HG02840 (cell line): ENCODE results near the gene TMEM273.

ENCODE experiments used
- ATAC-seq: cut with Tn5 transposase; IDR thresholded peaks from one replicate; pipeline ENCODE4 v1.9.1; 2021; ENCODE audit warnings: mild to moderate bottlenecking, moderate library complexity, moderate number of reproducible peaks; ENCODE audit not compliant: unreplicated experiment, low FRiP score

The TMEM273 gene

DNA sequence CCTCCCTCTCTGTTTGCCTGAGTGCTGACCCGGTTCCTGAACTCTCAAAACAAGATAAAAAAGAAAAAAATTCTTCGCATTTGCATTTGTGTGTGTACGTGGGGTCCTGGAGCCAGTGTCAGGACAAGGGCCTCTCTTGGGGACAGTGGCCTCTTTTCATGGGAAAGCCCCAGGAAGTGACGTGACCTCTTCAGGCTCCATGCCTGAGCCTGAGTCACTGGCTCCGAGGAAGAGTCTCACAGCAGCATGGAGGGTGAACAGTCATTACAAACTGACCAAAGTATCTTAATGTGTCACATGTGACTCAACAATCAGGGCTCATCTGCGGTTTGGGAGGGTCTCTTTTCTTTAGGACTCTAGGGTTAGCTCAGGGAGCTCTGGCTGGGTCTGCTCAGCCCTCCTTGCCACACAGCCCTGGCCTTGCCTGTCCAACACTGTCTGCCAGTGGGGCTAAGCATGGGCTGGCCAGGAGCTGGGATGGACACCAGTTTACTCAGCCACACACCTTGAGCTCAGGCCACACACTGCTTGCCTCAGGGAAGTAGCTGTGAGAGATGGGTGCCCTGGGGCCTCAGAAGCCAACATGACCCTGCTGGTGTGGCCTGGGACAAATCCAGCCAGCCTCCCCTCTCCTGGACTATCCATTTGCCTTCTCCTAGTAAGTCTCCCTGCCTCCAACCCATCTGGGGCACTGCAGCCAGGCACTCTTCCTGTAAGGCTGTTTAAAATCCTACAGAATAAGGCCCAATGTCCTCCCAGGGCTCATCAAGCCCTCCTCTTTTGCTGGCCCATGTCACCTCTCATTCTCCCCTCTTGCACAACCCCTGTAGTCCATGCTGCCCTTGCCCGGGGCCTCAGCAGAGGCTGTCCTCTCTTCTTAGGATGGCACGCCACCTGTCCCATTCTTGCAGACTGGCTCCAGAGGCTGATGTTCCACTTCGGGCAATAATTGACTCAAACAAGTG, 10.5 kb downstream of the TMEM273 start:
- ATAC-seq, result peak; percentile 63

GRCh38 chr10:49176310-49177268, 11.6 kb downstream of the TMEM273 start:
- ATAC-seq, result no peak

DNA sequence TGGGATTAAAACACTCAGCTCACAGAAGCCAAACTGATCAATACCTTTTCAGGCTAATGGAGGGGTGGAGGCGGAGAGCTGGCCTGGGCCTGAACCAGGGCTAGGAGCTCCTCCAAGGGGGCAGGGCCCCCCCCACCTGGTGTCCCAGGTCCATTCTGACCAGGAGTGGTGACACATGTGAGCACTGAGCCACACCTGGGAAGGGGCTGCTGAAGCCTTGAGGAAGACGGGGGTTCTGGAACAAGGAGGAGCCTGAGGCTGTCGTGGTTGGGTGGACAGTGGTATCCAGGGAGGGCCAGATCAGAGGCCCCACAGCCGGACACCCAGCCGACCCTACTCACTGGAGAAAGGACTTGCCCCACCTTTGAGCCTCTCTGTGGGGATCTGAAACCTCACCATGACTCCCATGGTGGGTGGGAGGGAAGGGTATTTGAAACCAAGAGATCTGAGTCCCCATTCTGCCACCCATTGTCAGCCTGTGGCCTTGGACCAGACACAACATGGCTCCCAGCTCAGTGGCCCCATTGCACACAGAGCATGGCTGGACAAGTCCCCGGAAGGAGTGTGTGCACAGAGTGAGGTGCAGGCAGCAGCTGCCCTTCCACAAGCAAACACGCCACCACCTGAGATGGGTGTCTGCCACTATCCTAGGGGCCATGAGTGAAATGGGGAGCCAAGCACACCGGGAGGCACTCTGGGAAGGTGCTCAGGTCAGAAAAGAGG, 12.4 kb downstream of the TMEM273 start:
- no peak for ATAC-seq

DNA sequence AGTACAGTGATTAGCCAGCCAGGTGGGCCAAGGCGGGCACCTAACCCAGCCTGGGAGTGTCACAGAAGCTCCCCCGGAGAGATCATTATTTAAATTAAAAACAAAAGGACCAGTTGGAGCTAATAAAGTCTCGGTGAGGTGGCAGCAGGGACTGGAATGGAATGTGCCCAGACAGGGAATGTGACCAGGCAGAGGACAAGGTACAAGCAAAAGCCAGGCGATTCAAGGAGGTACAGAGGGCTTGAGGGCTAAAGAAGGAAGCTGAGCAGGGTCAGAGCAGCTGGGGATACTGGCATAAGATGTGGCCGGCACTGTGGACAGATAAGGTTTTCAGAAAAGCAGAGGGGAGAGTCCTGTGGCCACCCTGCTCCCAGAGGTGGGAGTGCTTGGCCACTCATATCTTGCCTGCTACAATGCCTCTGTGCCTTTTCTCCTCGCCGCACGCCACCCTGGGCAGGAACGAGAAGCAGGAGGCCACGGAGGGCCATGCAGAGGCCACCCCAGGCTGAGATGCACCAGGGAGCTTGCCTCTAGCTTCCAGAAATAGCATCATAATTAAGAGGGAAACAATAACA, 13.2 kb downstream of the TMEM273 start:
- ATAC-seq, result no peak

DNA sequence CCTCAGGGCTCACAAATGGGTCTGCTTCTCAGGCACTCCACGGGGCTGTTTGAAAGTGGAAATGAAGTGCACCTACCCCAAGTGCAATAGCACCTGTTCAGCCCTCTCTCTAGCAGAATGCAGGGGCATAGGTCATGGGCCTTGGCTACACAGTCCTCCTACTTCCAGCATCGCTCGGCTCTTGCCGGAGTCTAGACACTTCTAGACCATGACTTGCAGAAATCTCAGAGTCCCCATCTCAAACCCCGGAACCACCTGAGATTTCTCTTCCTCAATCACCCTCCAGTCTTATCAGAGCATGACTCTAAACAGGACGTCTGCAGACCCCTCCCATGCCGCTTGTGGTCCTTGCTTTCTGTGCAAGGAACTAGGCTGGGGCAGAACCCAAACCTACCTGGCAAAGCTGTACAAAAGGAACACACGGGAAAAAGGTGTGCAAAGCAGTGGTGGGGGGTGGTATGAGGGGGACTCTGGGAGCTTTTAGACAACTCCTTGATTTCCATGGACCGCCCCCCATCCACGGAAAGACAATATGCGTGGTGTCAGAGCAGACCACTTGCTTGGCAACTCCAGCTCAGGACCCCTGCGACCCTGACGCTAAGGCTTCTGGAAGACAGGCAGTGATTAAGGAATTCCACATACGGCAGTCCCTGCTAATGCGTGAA, 13.8 kb downstream of the TMEM273 start:
- no peak for ATAC-seq

- no peak for ATAC-seq
Measured at GRCh38 chr10:49173853-49174252, 14.3 kb downstream of the TMEM273 start.

GRCh38 chr10:49173201-49173772, 14.9 kb downstream of the TMEM273 start:
- no peak for ATAC-seq

GRCh38 chr10:49172777-49173132, 15.4 kb downstream of the TMEM273 start:
- no peak for ATAC-seq

GRCh38 chr10:49172061-49172776, 16.0 kb downstream of the TMEM273 start:
- no peak for ATAC-seq

- ATAC-seq, result no peak
Measured at GRCh38 chr10:49171326-49172060, 16.7 kb downstream of the TMEM273 start.

DNA sequence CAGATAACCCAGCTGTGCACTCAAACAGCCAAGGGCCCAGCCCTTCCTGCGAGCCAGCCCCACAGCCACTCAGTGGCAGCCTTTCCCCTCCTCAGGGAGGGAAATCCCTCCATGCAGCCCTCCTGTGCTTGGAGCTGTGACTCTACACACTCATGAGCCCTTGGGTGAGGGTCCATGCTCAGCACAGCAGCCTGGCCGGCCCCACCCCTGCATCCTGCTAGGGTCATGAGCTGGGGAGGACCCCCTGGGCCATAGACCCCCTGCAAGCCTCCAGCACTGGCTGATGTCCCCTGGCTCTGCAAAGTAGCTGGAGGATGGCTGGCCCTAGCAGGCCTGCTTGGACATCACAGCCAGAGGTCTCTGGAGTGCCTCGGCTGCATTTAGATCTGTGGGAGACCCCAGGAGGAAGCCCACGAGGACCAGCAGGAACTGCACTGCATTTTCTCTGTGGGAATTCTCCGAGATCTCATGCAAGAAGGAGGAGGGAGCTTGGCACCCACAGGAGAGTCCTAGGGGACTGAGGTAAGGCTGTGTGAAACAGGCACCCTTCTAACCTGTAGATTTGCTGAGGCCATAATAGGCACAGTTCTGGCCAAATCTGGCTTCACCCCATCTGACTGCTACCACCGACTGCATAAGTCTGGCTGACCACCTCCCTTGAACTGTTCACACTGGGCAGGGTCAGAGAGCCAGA, 17.4 kb downstream of the TMEM273 start:
- no peak for ATAC-seq

DNA sequence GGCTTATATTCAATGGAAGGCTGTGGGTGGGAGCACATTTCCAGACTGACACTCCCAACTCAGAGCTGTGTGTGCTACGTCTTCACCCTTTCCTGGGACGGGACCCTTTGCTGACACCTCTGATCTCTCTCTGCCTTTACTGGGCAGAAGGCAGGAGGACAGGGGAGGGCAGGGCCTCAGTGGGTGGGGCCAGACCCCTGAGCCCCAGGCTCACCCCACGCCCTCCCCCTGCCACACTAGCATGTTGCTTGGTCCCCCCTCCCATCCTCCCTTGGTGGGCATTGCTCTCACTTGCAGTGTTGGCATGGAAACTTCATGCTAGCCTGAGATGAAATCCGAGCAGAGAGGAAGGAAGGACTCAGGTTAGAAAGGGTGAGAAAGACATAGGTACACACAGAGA, 18.4 kb downstream of the TMEM273 start:
- no peak for ATAC-seq

GRCh38 chr10:49168831-49169500, 19.2 kb downstream of the TMEM273 start:
- no peak for ATAC-seq

DNA sequence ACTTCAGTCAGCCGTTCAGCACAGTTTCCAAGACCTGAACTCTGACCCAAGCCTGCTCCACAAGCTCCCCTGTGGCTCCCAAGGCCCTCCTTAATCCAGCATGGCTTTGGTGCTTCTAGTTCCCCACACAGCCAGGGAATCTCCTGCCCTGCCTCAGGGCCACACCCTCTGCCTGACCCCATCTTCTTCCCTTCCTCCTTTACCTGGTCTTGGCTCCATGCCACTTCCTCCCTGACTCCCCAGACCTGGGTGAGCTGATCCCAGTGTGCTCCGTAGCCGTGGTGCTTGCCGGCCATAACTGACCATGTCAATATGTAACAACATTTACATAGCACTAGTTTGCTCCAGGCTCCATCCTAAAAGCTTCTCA, 20.0 kb downstream of the TMEM273 start:
- ATAC-seq, result no peak

DNA sequence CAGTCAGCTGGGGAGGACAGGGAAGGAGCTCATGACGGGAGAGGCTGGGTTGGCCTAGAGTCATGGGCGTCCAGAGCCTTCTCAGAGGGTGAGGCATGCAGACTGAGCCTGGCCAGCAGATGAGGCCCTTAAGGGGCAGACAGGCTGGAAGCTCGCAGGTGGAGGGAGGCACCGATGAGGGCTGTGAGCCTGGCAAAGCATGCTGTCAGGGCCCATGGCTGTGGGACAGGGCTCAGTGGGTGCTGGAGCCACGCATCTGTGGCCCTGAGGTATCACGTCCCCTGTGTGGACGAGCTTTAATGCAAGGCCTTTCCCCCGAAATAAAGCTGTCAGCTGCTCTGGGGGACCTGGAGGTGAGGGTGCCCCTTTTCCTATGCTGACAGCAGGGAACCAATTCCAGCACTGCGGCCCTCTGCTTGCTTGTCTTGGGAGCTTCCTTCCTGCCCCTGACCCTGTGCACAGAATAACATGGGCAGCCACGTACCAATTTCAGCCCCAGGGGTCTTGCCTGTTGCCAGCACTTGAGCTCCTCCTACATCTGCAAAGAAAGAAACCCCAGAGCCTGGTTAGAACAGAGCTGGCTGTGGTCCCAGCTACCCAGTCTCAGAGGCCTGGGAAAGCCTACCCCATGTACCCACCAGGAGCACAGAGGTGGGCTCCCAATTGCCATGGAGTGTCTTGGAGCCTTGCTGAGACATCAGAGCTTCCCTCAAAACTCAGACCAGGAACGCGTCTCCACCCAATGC, 20.6 kb downstream of the TMEM273 start:
- ATAC-seq, result no peak
